OCI-LY7 (cell line): ENCODE data around the gene FYN. TPM values are rescaled to one million over a fixed set of nuclear protein-coding genes. Genes with fewer than 3 reads are reported as not detected.

Experiments used
- BruUV-seq: library from RNA; stranded (reverse); fragments of 400-500 nt; replicated peaks from 2 replicates; lab custom pipeline; 2021; lab: Mats Ljungman, UMichigan
- CTCF ChIA-PET: fragments of 300-600 bp; sonication (Branson Sonifier 250); formaldehyde crosslinking; loops from one replicate; lab custom pipeline; 2022; ENCODE audit warnings: antibody characterized with exemption; ENCODE audit not compliant: unreplicated experiment; lab: Charles Lee
- POLR2A ChIA-PET: fragments of 300-600 bp; sonication (Branson Sonifier 250); formaldehyde crosslinking; loops from one replicate; lab custom pipeline; 2022; ENCODE audit warnings: antibody characterized with exemption; lab: Charles Lee
- DNase-seq: peaks from one replicate; pipeline ENCODE4 v3.0.0-alpha.2; 2015; ENCODE audit warnings: low spot score
- H2AFZ ChIP-seq: fragments of 200-600 bp; sonication (generic), shearing (Covaris generic); 2 replicates; pipeline ENCODE4 v1.6.1; 2014; ENCODE audit warnings: mild to moderate bottlenecking, antibody characterized with exemption, low read length, moderate library complexity
- H3K27ac ChIP-seq: fragments of 200-600 bp; sonication (generic); 2 replicates; pipeline ENCODE4 v1.5.1; 2014; ENCODE audit warnings: mixed run types, low read depth, mild to moderate bottlenecking, moderate library complexity, low read length, inconsistent platforms; ENCODE audit not compliant: poor library complexity, severe bottlenecking
- H3K36me3 ChIP-seq: fragments of 200-600 bp; sonication (generic); 2 replicates; pipeline ENCODE4 v1.6.1; 2014; ENCODE audit warnings: mild to moderate bottlenecking, antibody characterized with exemption, low read length, moderate library complexity, mixed read lengths; ENCODE audit not compliant: insufficient read depth
- H3K4me1 ChIP-seq: fragments of 200-600 bp; sonication (generic); 2 replicates; pipeline ENCODE4 v1.5.1; 2014; ENCODE audit warnings: mild to moderate bottlenecking, low read length; ENCODE audit not compliant: insufficient read depth, poor library complexity, severe bottlenecking
- H3K4me2 ChIP-seq: fragments of 200-600 bp; sonication (generic); 2 replicates; pipeline ENCODE4 v1.6.1; 2014; ENCODE audit warnings: mild to moderate bottlenecking, low read length
- H3K4me3 ChIP-seq: fragments of 200-600 bp; sonication (generic); 2 replicates; pipeline ENCODE4 v1.5.1; 2014; ENCODE audit warnings: mild to moderate bottlenecking, low read depth, low read length; ENCODE audit not compliant: poor library complexity, severe bottlenecking
- H3K79me2 ChIP-seq: fragments of 200-600 bp; sonication (generic); 2 replicates; pipeline ENCODE4 v1.6.1; 2016; ENCODE audit warnings: low read depth, mild to moderate bottlenecking, low read length, moderate library complexity, mixed read lengths; ENCODE audit not compliant: insufficient read depth
- H3K9me2 ChIP-seq: fragments of 200-600 bp; sonication (generic); 2 replicates; pipeline ENCODE4 v1.6.1; 2016; ENCODE audit warnings: mild to moderate bottlenecking, low read length, mixed read lengths; ENCODE audit not compliant: insufficient read depth
- H3K9me3 ChIP-seq: fragments of 200-600 bp; sonication (generic); 2 replicates; pipeline ENCODE4 v1.6.1; 2014; ENCODE audit warnings: mild to moderate bottlenecking, mixed run types, low read length, mixed read lengths
- H4K20me1 ChIP-seq: fragments of 200-600 bp; sonication (generic); 2 replicates; pipeline ENCODE4 v1.6.1; 2014; ENCODE audit warnings: mild to moderate bottlenecking, antibody characterized with exemption, low read length, moderate library complexity, mixed read lengths; ENCODE audit not compliant: insufficient read depth
- EZH2phosphoT487 ChIP-seq: fragments of 200-600 bp; sonication (generic); IDR thresholded peaks from 2 replicates; pipeline ENCODE4 v1.6.1; 2018; ENCODE audit warnings: low read depth, borderline replicate concordance, mild to moderate bottlenecking, mixed run types, antibody characterized with exemption, low read length, moderate library complexity, mixed read lengths
- intact Hi-C: fragments of 100-400 bp; cut with micrococcal nuclease; formaldehyde crosslinking; loops from one replicate; pipeline ENCODE4 v1.10.0; 2022; ENCODE audit not compliant: unreplicated experiment
- total RNA-seq, 2 experiments: library from RNA; depleted of rRNA in 1 of 2; stranded (reverse); fragments of >200 nt in 1 of 2; shearing (Covaris generic) in 1 of 2; gene quantifications; 2 replicates each; pipeline ENCODE4 v1.2.3, GENCODE V29; 2014 to 2022
- TF ChIP-seq, protein P1 (sequence below): fragments of 200-600 bp; sonication (generic); conservative IDR thresholded peaks from 2 replicates; pipeline ENCODE4 v1.5.1; 2014; ENCODE audit warnings: mild to moderate bottlenecking, antibody characterized with exemption, low read length, moderate library complexity, mixed read lengths

FYN gene
- total RNA-seq, 2 experiments from 2014 or later = 57.3 to 92.9 TPM

GRCh38 chr6:111805511-111806164, 67.6 kb downstream of the FYN start:
- Histone ChIP-seq H3K27ac (no peak overlapping the region), H3K9me3 (no peaks in the 10 kb centered on the region), H3K4me1 (peaks cover 17% of the 10 kb centered on the region), H3K36me3 (no peaks in the 10 kb centered on the region), H3K4me2 (peak overlapping the region; percentile 26), H3K9me2 (no peaks in the 10 kb centered on the region), H3K79me2 (no peaks in the 10 kb centered on the region), H3K4me3 (no peak overlapping the region), H2AFZ (no peak overlapping the region), H4K20me1 (no peaks in the 10 kb centered on the region)
- peak; percentile 8 for DNase-seq
- POLR2A ChIA-PET = interaction anchor here (0.6 to 1.7 kb wide), 4 partner anchors 9 to 234 kb away, joined by 3 read pairs; no protein-coding TSS in a partner anchor
- TF ChIP-seq EZH2phosphoT487 = no peak
- TF ChIP-seq, protein P1, sequence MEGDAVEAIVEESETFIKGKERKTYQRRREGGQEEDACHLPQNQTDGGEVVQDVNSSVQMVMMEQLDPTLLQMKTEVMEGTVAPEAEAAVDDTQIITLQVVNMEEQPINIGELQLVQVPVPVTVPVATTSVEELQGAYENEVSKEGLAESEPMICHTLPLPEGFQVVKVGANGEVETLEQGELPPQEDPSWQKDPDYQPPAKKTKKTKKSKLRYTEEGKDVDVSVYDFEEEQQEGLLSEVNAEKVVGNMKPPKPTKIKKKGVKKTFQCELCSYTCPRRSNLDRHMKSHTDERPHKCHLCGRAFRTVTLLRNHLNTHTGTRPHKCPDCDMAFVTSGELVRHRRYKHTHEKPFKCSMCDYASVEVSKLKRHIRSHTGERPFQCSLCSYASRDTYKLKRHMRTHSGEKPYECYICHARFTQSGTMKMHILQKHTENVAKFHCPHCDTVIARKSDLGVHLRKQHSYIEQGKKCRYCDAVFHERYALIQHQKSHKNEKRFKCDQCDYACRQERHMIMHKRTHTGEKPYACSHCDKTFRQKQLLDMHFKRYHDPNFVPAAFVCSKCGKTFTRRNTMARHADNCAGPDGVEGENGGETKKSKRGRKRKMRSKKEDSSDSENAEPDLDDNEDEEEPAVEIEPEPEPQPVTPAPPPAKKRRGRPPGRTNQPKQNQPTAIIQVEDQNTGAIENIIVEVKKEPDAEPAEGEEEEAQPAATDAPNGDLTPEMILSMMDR = no peak
- intact Hi-C loops = no loop called here
- BruUV-seq = no TSS peak
- CTCF ChIA-PET = no interaction called here

DNA sequence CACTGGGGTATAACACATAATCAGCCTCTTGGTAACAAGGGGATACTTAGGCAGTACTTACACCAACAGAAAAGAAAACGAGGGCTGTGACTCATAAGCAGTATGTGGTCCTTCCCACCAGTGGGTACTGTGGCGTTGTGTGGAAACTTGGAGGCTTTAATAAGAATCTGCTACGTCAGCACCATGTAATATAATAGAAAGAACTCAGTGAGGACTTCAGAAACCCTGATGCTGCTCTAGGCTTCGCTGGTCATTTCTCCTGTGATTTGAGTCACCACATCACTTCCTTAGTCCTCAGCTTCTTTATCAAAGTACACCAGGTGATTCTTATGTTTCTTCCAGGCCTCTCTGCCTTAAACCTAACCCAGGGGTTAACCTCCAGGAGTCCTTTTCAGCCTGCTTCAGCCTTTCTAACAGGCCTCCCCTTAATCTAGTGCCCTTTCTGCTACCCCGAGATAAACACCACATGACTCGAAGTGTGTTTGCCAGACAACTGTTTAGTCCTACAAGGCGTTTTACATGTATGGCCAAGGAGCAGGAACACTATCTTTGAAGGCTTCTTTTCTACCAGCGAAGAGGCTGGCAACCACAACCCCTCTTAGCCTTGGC, 68.5 kb downstream of the FYN start:
- Histone ChIP-seq H3K9me3 (no peaks in the 10 kb centered on the region), H3K79me2 (no peaks in the 10 kb centered on the region), H3K27ac (no peak overlapping the region), H2AFZ (no peak overlapping the region), H3K4me2 (no peak overlapping the region), H3K36me3 (no peaks in the 10 kb centered on the region), H3K4me1 (peaks cover 17% of the 10 kb centered on the region), H4K20me1 (no peaks in the 10 kb centered on the region), H3K4me3 (no peak overlapping the region), H3K9me2 (no peaks in the 10 kb centered on the region)
- ChIA-PET POLR2A (no interaction called here), CTCF (no interaction called here)
- BruUV-seq = no TSS peak
- no peak for TF ChIP-seq EZH2phosphoT487
- TF ChIP-seq, protein P1 = no peak
- no peak for DNase-seq
- intact Hi-C loops = no loop called here

GRCh38 chr6:111803804-111804203, 69.4 kb downstream of the FYN start:
- H3K9me3 ChIP-seq = no peaks in the 10 kb centered on the region
- ChIA-PET POLR2A (interaction anchor here (0.8 kb wide), 1 partner anchor 42 kb away, joined by 4 read pairs; no protein-coding TSS in a partner anchor), CTCF (no interaction called here)
- TF ChIP-seq EZH2phosphoT487 = no peak
- intact Hi-C loops = no loop called here
- H3K79me2 ChIP-seq = no peaks in the 10 kb centered on the region
- H3K9me2 ChIP-seq = no peaks in the 10 kb centered on the region
- H3K4me1 ChIP-seq = peaks cover 17% of the 10 kb centered on the region
- H3K27ac ChIP-seq = no peak overlapping the region
- DNase-seq = no peak
- no peaks in the 10 kb centered on the region for H4K20me1 ChIP-seq
- H3K4me2 ChIP-seq = no peak overlapping the region
- no peak overlapping the region for H3K4me3 ChIP-seq
- no peaks in the 10 kb centered on the region for H3K36me3 ChIP-seq
- no TSS peak for BruUV-seq
- H2AFZ ChIP-seq = no peak overlapping the region
